ENCODE data around the gene HIP1.
A peak's percentile ranks its signal among the peaks of the same experiment; 100 is the strongest.
"Not testable (repeated sequence)": the region's sequence is repeated elsewhere in the genome, so short reads cannot be mapped to it uniquely, and the experiment has no call there.

HIP1 gene

DNA sequence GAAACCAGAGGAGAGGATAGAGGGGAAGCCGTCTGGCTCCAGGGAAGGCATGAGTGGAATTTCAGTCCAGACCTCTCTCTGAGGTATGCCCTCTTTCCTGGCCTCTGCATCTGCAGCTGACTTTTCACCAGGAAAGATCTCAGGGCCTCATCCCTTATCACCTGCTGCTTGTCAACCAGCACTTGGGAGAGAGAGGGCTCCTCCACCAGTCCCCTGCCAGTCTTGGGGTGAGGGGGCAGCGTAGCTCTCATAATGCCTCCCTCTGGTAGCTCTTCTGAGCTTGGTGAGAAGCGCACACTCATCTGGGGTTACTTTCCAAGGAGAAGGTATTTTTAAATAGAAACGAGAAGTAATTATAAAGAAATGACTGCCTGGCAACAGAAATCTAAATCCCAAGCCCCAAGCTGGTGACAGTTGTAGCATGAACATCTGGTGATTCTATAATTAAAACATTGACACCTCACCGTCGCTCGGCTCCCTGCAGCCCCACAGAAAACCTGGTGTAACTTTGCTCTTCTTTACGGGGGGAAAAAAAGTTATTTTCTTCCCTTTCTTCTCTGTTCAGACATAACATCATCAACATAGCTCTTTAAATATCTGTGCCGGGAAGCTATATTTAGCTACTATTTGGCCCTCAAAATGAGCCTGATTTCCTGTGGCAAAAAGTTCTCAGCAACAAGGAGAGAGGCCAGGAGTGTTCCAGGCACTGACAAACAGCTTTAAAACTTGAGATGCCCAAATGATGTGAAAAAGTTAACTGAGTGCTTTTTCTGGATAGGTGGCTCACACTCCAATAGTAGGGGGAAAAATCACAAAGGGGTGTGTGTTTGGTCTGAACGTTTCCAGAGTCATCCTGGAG is 26.9 kb downstream of the HIP1 start:
- no peaks in the 10 kb centered on the region for H3K27me3 Mint-ChIP-seq
- H3K4me1 Mint-ChIP-seq = peaks cover 14% of the 10 kb centered on the region
- no peak for ATAC-seq
- H3K4me3 Mint-ChIP-seq = no peak overlapping the region
- H3K36me3 Mint-ChIP-seq = peaks cover 14% of the 10 kb centered on the region
- H3K27ac Mint-ChIP-seq = no peak overlapping the region
- peaks cover 15% of the 10 kb centered on the region for H3K9me3 Mint-ChIP-seq

- Mint-ChIP-seq H3K4me3 (no peak overlapping the region), H3K9me3 (peaks cover 15% of the 10 kb centered on the region), H3K36me3 (peaks cover 14% of the 10 kb centered on the region), H3K27ac (no peak overlapping the region), H3K27me3 (no peaks in the 10 kb centered on the region), H3K4me1 (peaks cover 14% of the 10 kb centered on the region)
- no peak for ATAC-seq
Measured at GRCh38 chr7:75711076-75711475, 27.7 kb downstream of the HIP1 start.

- Mint-ChIP-seq H3K27me3 (no peaks in the 10 kb centered on the region), H3K27ac (no peak overlapping the region), H3K4me3 (no peak overlapping the region), H3K9me3 (peaks cover 7% of the 10 kb centered on the region), H3K4me1 (no peaks in the 10 kb centered on the region), H3K36me3 (no peaks in the 10 kb centered on the region)
- no peak for ATAC-seq
Measured at GRCh38 chr7:75704928-75705327, 33.8 kb downstream of the HIP1 start.

DNA sequence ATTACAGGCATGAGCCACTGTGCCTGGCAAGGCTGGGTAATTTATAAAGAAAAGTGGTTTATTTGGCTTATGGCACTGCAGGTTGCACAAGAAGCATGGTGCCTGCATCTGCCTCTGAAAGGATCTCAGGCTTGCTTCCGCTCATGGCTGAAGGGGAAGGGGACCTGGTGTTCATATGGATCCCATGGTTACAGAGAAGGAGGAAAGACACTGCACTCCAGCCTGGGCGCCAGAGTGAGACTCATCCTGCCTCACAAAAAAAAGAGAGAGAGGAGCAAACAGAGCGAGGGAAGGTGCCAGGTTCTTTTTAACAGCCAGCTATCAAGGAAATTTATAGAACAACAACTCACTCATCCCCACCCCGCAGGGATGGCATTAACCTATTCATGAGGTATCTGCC is 36.2 kb downstream of the HIP1 start:
- H3K9me3 Mint-ChIP-seq = no peaks in the 10 kb centered on the region
- ATAC-seq = no peak
- H3K36me3 Mint-ChIP-seq = no peaks in the 10 kb centered on the region
- no peak overlapping the region for H3K4me3 Mint-ChIP-seq
- no peak overlapping the region for H3K27ac Mint-ChIP-seq
- no peaks in the 10 kb centered on the region for H3K4me1 Mint-ChIP-seq
- H3K27me3 Mint-ChIP-seq = no peaks in the 10 kb centered on the region

DNA sequence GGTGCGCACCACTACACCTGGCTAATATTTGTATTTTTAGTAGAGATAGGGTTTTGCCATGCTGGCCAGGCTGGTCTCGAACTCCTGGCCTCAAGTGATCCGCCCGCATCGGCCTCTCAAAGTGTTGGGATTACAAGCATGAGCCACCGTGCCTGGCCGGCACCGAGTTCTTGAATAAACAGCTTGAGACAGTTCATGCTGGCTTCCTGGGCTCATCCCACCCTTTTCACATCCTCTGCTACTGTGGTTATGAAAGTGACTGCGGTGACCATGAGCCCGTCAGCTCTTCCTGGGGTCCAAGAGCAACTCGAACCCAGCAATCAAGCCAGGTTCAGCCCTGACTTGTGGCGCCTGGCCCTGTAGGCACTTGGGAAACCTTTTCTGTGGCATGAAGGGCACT is 38.7 kb downstream of the HIP1 start:
- H3K9me3 Mint-ChIP-seq = no peaks in the 10 kb centered on the region

DNA sequence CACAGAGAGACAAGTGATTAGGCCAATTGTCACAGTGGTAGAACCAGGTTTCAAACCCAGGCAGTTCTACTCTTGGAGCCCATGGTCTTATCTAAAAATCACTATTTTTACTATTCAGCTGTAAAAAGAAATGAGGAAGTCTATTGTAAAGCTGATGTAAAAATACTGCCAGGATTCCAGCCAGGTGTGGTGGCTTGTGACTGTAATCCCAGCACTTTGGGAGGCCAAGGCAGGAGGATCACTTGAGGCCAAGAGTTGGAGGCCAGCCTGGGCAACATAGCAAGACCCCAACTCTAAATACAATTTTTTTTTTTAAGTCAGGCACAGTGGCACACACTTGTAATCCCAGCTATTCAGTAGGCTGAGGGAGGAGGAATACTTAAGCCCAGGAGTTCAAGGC is 40.4 kb downstream of the HIP1 start:
- no peaks in the 10 kb centered on the region for H3K27me3 Mint-ChIP-seq
- H3K4me1 Mint-ChIP-seq = peaks cover 2% of the 10 kb centered on the region
- no peak for ATAC-seq
- no peaks in the 10 kb centered on the region for H3K9me3 Mint-ChIP-seq
- no peaks in the 10 kb centered on the region for H3K36me3 Mint-ChIP-seq
- no peak overlapping the region for H3K27ac Mint-ChIP-seq
- H3K4me3 Mint-ChIP-seq = no peak overlapping the region

More for the DNA sequence above, 38.7 kb downstream of the HIP1 start:
- Mint-ChIP-seq H3K4me3 (no peak overlapping the region), H3K27ac (no peak overlapping the region), H3K27me3 (no peaks in the 10 kb centered on the region), H3K36me3 (no peaks in the 10 kb centered on the region), H3K4me1 (no peaks in the 10 kb centered on the region)
- no peak for ATAC-seq

DNA sequence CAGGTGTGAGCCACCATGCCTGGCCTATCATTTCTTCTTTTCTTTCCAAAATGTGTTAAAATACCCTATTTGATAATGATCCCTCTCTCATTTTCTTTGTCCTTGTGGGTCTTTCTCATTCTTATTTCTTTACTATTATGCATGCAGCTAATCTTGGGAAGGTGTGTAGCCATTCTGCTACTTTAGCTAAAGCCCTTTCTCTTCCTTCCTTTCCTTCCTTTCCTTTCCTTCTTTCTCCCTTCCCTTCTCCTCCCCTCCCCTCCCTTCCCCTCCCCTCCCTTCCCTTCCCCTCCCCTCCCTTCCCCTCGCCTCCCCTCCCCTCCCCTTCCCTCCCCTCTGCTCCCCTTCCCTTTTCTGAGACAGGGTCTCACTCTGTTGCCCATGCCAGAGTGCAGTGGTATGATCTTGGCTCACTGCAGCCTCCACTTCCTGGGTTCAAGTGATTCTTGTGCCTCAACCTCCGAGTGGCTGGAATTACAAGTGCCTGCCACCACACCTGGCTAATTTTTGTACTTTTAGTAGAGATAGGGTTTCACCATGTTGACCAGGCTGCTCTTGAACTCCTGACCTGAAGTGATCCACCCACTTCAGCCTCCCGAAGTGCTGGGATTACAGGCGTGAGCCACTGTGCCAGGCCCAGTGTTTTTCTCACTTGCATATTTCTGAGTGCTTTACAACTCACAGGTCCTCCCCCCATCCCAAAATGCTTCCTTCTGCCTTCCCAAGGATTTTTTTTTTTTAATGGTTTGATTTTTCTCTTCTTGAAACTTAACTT is 42.3 kb downstream of the HIP1 start:
- H3K4me3 Mint-ChIP-seq = no peak overlapping the region
- no peaks in the 10 kb centered on the region for H3K27me3 Mint-ChIP-seq
- no peaks in the 10 kb centered on the region for H3K9me3 Mint-ChIP-seq
- no peaks in the 10 kb centered on the region for H3K36me3 Mint-ChIP-seq
- ATAC-seq = no peak
- H3K4me1 Mint-ChIP-seq = peaks cover 8% of the 10 kb centered on the region
- no peak overlapping the region for H3K27ac Mint-ChIP-seq

- ATAC-seq = no peak
- Mint-ChIP-seq H3K4me1 (peaks cover 16% of the 10 kb centered on the region), H3K36me3 (no peaks in the 10 kb centered on the region), H3K27me3 (peaks cover 15% of the 10 kb centered on the region), H3K27ac (no peak overlapping the region), H3K9me3 (no peaks in the 10 kb centered on the region), H3K4me3 (no peak overlapping the region)
Measured at GRCh38 chr7:75694638-75695399, 43.9 kb downstream of the HIP1 start.

- not testable (repeated sequence) for H3K4me3 Mint-ChIP-seq, H3K36me3 Mint-ChIP-seq, H3K9me3 Mint-ChIP-seq, ATAC-seq, H3K27ac Mint-ChIP-seq
- Mint-ChIP-seq H3K4me1 (peaks cover 19% of the 10 kb centered on the region), H3K27me3 (peaks cover 19% of the 10 kb centered on the region)
Measured at GRCh38 chr7:75693668-75694067, 45.1 kb downstream of the HIP1 start.

DNA sequence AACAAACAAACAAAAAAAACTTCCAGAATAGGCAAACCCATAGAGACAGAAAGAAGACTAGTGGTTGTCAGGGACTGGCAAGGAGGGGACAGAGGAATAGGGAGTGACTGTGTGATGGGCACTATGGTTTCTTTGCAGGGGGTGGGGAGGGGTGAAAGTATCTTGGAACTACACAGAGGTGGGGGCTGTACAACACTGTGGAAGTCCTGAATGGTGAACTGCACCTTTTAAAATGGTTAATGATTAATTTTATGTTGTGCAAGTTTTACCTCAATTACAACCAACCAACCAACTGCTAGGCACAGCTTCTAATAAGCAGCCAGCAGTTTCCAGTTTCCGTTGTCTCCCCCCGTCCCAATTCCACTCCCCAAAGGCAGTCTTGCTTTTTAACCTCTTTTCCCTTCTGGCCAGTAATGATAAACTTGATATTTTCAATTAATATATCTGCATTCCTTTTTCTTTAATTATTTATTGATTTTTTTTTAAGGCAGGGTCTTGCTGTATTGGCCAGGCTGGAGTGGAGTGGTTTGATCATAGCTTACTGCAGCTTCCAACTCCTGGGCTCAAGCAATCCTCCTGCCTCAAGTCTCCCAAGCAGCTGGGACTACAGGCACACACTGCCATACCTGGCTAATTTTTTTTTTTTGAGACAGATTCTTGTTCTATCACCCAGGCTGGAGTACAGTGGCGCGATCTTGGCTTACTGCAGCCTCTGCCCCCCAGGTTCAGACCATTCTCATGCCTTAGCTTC is 46.8 kb downstream of the HIP1 start:
- Mint-ChIP-seq H3K4me1 (peaks cover 32% of the 10 kb centered on the region), H3K27ac (no peak overlapping the region), H3K27me3 (peaks cover 36% of the 10 kb centered on the region), H3K36me3 (no peaks in the 10 kb centered on the region), H3K4me3 (no peak overlapping the region), H3K9me3 (no peaks in the 10 kb centered on the region)
- no peak for ATAC-seq

- Mint-ChIP-seq H3K4me1 (peaks cover 32% of the 10 kb centered on the region), H3K36me3 (no peaks in the 10 kb centered on the region), H3K27me3 (peaks cover 45% of the 10 kb centered on the region), H3K4me3 (no peak overlapping the region), H3K27ac (no peak overlapping the region), H3K9me3 (no peaks in the 10 kb centered on the region)
- no peak for ATAC-seq
Measured at GRCh38 chr7:75690121-75690523, 48.6 kb downstream of the HIP1 start.

- H3K4me3 Mint-ChIP-seq = no peak overlapping the region
- H3K4me1 Mint-ChIP-seq = peaks cover 32% of the 10 kb centered on the region
- H3K27me3 Mint-ChIP-seq = peaks cover 45% of the 10 kb centered on the region
- no peak for ATAC-seq
- no peaks in the 10 kb centered on the region for H3K9me3 Mint-ChIP-seq
- H3K27ac Mint-ChIP-seq = no peak overlapping the region
- H3K36me3 Mint-ChIP-seq = no peaks in the 10 kb centered on the region
Measured at GRCh38 chr7:75689246-75690099, 49.3 kb downstream of the HIP1 start.

DNA sequence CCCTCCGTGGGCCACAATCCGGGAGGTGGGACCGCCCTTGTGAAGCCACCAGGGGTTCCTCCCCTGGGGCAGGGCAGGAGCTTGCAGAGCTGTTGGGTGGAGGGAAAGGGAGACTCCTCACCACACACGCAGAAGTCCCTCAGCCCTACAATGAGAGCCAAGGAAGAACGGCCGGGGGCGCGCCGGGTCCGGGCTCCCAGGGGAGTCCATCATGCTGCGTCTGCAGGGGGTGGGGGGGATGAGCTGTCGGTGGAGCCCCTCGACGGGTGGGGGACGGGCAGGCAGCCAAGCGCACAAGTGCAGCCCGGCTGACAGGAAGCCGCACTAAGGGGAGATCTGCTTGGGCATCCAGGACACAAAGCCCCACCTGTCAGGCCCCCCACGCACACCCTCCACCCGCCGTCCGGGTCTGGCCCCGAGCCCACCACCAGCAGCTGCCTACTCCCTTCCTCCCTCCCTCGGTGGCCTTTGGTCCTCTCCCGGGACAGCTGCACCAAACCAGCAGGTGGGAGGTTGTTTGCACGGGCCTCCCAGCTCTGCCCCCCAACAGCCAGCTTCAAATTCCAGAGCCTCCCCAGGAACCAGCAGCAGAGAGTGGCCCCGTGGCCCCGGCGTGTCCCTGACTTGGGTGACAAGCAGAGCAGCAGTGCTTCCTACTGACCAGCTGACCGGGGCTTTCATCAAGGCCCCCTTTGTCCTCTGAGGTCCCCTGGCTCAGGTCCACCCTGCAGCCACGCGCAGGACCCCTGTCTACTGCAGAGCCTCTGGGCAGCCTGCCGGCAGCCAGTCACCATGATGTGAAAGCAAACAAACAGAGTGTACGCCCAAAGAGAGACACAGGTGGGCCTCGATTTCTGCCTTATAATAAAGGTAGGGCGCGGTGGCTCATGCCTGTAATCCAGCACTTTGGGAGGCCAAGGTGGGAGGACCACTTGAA is 50.3 kb downstream of the HIP1 start:
- H3K4me3 Mint-ChIP-seq = peak overlapping the region; percentile 5
- peak; percentile 65 for ATAC-seq
- no peaks in the 10 kb centered on the region for H3K9me3 Mint-ChIP-seq
- H3K27ac Mint-ChIP-seq = no peak overlapping the region
- peaks cover 32% of the 10 kb centered on the region for H3K4me1 Mint-ChIP-seq
- peaks cover 45% of the 10 kb centered on the region for H3K27me3 Mint-ChIP-seq
- H3K36me3 Mint-ChIP-seq = no peaks in the 10 kb centered on the region

Data from stimulated activated memory B cell treated with anti-CD40 and anti-IgM and Interleukin-4, amounts not matched to agents 10 μg/mL and 1 μg/mL and 100 μg/mL, for 72 hours (primary cell).